GM12891 (cell line): ENCODE results near the gene CPLANE1.

ENCODE experiments used
- PAX5 ChIP-seq: IDR thresholded peaks from 2 replicates; pipeline ENCODE4 v1.6.1; 2011; ENCODE audit warnings: low read length, moderate library complexity, mild to moderate bottlenecking; ENCODE audit not compliant: insufficient read depth, severe bottlenecking
- POLR2A ChIP-seq: IDR thresholded peaks from 2 replicates; pipeline ENCODE4 v1.6.1; 2011; ENCODE audit warnings: low read depth, low read length, control low read depth
- POLR2AphosphoS5 ChIP-seq: IDR thresholded peaks from 2 replicates; pipeline ENCODE4 v1.6.1; 2011; ENCODE audit warnings: low read depth, low read length, control low read depth
- POU2F2 ChIP-seq: IDR thresholded peaks from 2 replicates; pipeline ENCODE4 v1.6.1; 2011; ENCODE audit warnings: low read depth, mild to moderate bottlenecking, control low read depth, low read length, moderate library complexity
- SPI1 ChIP-seq: IDR thresholded peaks from 2 replicates; pipeline ENCODE4 v1.6.1; 2011; ENCODE audit warnings: low read depth, low read length, control low read depth
- TAF1 ChIP-seq: IDR thresholded peaks from 2 replicates; pipeline ENCODE4 v1.6.1; 2011; ENCODE audit warnings: low read depth, low read length, control low read depth

DNA sequence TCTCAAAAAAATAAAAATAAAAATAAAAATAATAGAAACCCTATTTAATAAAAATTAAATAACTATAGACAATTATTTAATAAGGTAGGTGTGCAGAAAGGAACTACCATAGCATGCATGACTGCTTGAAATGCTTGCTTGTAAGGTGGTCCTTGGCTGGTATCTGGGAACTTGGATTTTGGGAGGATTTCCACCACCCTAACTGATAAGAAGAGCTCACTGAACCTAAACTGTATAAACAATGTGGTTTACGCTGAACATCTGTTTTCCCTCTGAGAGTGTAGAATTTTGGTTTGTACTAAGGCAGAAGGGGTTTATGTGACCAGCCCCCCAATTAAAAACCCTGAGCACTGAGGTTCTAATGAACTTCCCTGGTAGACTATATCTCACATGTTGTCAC is 31.2 kb downstream of the CPLANE1 start:
- TF ChIP-seq POLR2AphosphoS5 = no peak
- no peak for TF ChIP-seq PAX5
- TF ChIP-seq TAF1 = no peak
- TF ChIP-seq SPI1 = no peak
- TF ChIP-seq POLR2A = no peak
- TF ChIP-seq POU2F2 = no peak
